ENCODE results near the gene OGG1.
"Not testable (repeated sequence)": the region's sequence is repeated elsewhere in the genome, so short reads cannot be mapped to it uniquely, and the experiment has no call there.

The OGG1 gene

GRCh38 chr3:9770276-9770812, 20.6 kb downstream of the OGG1 start:
- Histone ChIP-seq H3K4ac (ENCODE audit: low read depth in 1 of 2, low read length in 2 of 2) (peak overlapping the region; percentile 30 to 40), H2AFZ (ENCODE audit: low read depth, low read length) (no peak overlapping the region), H3K4me1 (ENCODE audit: control insufficient read depth, insufficient read depth, low read depth, low read length) (peaks cover 12% of the 10 kb centered on the region), H3K36me3 (ENCODE audit: control insufficient read depth in 1 of 2, insufficient read depth in 2 of 2, low read depth in 1 of 2, low read length in 2 of 2) (peaks cover 5 to 12% of the 10 kb centered on the region in 2 experiments), H2BK5ac (ENCODE audit: low read depth, low read length, poor library complexity, severe bottlenecking) (no peak overlapping the region), H3K4me2 (ENCODE audit: low read length, poor library complexity, severe bottlenecking) (peak overlapping the region; percentile 96), H3K9ac (ENCODE audit: low read length) (peak overlapping the region; percentile 93), H2BK15ac (ENCODE audit: low read depth, poor library complexity, severe bottlenecking) (peak overlapping the region; percentile 84), H2BK120ac (ENCODE audit: low read depth, low read length) (no peak overlapping the region), H3K4me3 (ENCODE audit: insufficient read depth in 1 of 2, low read depth in 1 of 2, low read length in 2 of 2) (peak overlapping the region; percentile 64 to 86), H3K9me3 (ENCODE audit: control insufficient read depth, low read length) (no peaks in the 10 kb centered on the region), H2BK12ac (ENCODE audit: low read length in 2 of 2) (no peak overlapping the region), H3K27me3 (ENCODE audit: control insufficient read depth in 1 of 2, insufficient read depth in 1 of 2, low read length in 2 of 2) (no peaks in the 10 kb centered on the region), H3K79me1 (replicated peaks; ENCODE audit: low read length, poor library complexity, severe bottlenecking) (peaks cover 16% of the 10 kb centered on the region), H4K91ac (ENCODE audit: low read length) (no peak overlapping the region), H3K18ac (ENCODE audit: low read depth in 1 of 2, low read length in 2 of 2) (peak overlapping the region; percentile 49 to 68), H4K8ac (ENCODE audit: low read length) (peak overlapping the region; percentile 96), H3K27ac (ENCODE audit: low read length, poor library complexity, severe bottlenecking) (no peak overlapping the region), H3K23ac (ENCODE audit: low read length in 2 of 2) (no peak overlapping the region), H2AK5ac (ENCODE audit: low read length, severe bottlenecking) (no peak overlapping the region), H3K14ac (ENCODE audit: low read length in 2 of 2) (no peak overlapping the region)
- DNase-seq: no peak
- WGBS: 50% methylated on average over 14 of the region's 15 CpGs

DNA sequence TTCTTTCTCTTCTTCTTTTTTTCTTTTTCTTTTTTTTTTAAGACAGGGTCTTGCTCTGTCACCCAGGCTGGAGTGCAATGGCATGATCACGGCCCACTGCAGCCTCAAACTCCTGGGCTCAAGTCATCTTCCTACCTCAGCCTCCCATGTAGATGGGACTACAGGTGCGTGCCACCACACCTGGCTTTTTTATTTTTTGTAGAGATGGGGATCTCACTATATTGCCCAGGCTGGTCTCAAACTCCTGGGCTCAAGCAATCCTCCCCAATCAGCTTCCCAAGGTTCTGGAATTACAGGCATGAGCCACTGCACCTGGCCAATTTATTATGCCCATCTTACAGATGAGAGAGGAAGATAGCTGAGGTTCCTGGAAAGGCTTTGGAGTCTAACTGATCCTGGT, 21.3 kb downstream of the OGG1 start:
- H3K9ac ChIP-seq (ENCODE audit: low read length); H3K4me3 ChIP-seq (ENCODE audit: insufficient read depth in 1 of 2, low read depth in 1 of 2, low read length in 2 of 2); H3K18ac ChIP-seq (ENCODE audit: low read depth in 1 of 2, low read length in 2 of 2); H3K36me3 ChIP-seq (ENCODE audit: control insufficient read depth in 1 of 2, insufficient read depth in 2 of 2, low read depth in 1 of 2, low read length in 2 of 2); DNase-seq; H3K9me3 ChIP-seq (ENCODE audit: control insufficient read depth, low read length); H4K8ac ChIP-seq (ENCODE audit: low read length); H3K27me3 ChIP-seq (ENCODE audit: control insufficient read depth in 1 of 2, insufficient read depth in 1 of 2, low read length in 2 of 2); H3K14ac ChIP-seq (ENCODE audit: low read length in 2 of 2); H2BK5ac ChIP-seq (ENCODE audit: low read depth, low read length, poor library complexity, severe bottlenecking); H2BK120ac ChIP-seq (ENCODE audit: low read depth, low read length); H3K27ac ChIP-seq (ENCODE audit: low read length, poor library complexity, severe bottlenecking); H2AFZ ChIP-seq (ENCODE audit: low read depth, low read length); H4K91ac ChIP-seq (ENCODE audit: low read length); H2BK15ac ChIP-seq (ENCODE audit: low read depth, poor library complexity, severe bottlenecking); H3K23ac ChIP-seq (ENCODE audit: low read length in 2 of 2); H2AK5ac ChIP-seq (ENCODE audit: low read length, severe bottlenecking); H2BK12ac ChIP-seq (ENCODE audit: low read length in 2 of 2); H3K4ac ChIP-seq (ENCODE audit: low read depth in 1 of 2, low read length in 2 of 2); H3K4me2 ChIP-seq (ENCODE audit: low read length, poor library complexity, severe bottlenecking): not testable (repeated sequence)
- 100% methylated on average over 1 of the region's 2 CpGs for WGBS
- Histone ChIP-seq H3K4me1 (ENCODE audit: control insufficient read depth, insufficient read depth, low read depth, low read length) (peaks cover 10% of the 10 kb centered on the region), H3K79me1 (replicated peaks; ENCODE audit: low read length, poor library complexity, severe bottlenecking) (peaks cover 16% of the 10 kb centered on the region)

DNA sequence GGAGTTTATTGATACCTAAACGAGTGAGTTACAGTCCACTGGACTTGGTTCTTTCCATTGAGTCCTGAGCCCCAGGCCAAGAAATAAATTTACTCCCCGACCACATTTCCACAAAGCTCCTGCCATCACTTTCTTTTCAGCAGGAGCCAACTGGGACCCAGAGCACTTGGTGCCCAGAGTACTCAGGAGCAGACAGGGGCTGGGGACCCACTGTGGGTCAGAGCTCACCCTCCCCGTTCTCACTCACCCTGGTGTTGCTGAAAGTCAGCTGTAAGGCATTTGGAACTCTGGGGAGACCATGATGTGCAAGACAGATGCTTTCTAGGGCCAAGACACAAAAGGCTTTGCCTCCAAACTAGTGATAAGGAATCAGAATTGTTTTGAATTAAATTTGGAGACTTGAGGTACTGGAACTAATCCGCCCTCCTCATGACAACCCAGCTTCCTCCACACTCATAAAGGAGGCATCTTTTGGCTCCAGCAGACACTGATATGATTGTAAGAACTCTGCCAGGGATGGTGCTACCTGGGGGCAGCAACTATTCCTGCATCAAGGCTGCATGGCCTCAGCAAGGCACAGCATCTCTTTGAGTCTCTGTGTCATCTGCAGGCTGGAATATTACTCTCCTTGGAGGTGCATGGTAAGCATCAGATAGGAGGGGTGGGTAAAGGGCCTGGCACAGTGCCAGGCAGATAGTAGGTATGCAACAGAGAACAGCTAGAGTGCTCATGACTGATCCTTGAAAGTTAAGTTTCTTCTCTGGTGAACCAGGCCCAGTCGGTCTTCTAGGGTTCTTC, 27.3 kb downstream of the OGG1 start:
- no peaks in the 10 kb centered on the region for H3K27me3 ChIP-seq (ENCODE audit: control insufficient read depth in 1 of 2, insufficient read depth in 1 of 2, low read length in 2 of 2)
- no peak overlapping the region for H3K9ac ChIP-seq (ENCODE audit: low read length)
- H3K4me3 ChIP-seq (ENCODE audit: insufficient read depth in 1 of 2, low read depth in 1 of 2, low read length in 2 of 2): no peak overlapping the region
- DNase-seq: no peak
- H2BK15ac ChIP-seq (ENCODE audit: low read depth, poor library complexity, severe bottlenecking): no peak overlapping the region
- no peak overlapping the region for H2BK5ac ChIP-seq (ENCODE audit: low read depth, low read length, poor library complexity, severe bottlenecking)
- H3K4ac ChIP-seq (ENCODE audit: low read depth in 1 of 2, low read length in 2 of 2): no peak overlapping the region
- H3K9me3 ChIP-seq (ENCODE audit: control insufficient read depth, low read length): no peaks in the 10 kb centered on the region
- peaks cover 1% of the 10 kb centered on the region for H3K79me1 ChIP-seq (replicated peaks; ENCODE audit: low read length, poor library complexity, severe bottlenecking)
- no peak overlapping the region for H3K14ac ChIP-seq (ENCODE audit: low read length in 2 of 2)
- H2BK120ac ChIP-seq (ENCODE audit: low read depth, low read length): no peak overlapping the region
- H3K27ac ChIP-seq (ENCODE audit: low read length, poor library complexity, severe bottlenecking): no peak overlapping the region
- H3K18ac ChIP-seq (ENCODE audit: low read depth in 1 of 2, low read length in 2 of 2): no peak overlapping the region
- H3K23ac ChIP-seq (ENCODE audit: low read length in 2 of 2): no peak overlapping the region
- WGBS: 89% methylated on average over 5 of the region's 5 CpGs
- peaks cover 2% of the 10 kb centered on the region for H3K4me1 ChIP-seq (ENCODE audit: control insufficient read depth, insufficient read depth, low read depth, low read length)
- H4K91ac ChIP-seq (ENCODE audit: low read length): no peak overlapping the region
- no peak overlapping the region for H2AFZ ChIP-seq (ENCODE audit: low read depth, low read length)
- H3K4me2 ChIP-seq (ENCODE audit: low read length, poor library complexity, severe bottlenecking): no peak overlapping the region
- peaks cover 21 to 26% of the 10 kb centered on the region in 2 experiments for H3K36me3 ChIP-seq (ENCODE audit: control insufficient read depth in 1 of 2, insufficient read depth in 2 of 2, low read depth in 1 of 2, low read length in 2 of 2)
- no peak overlapping the region for H2BK12ac ChIP-seq (ENCODE audit: low read length in 2 of 2)
- H4K8ac ChIP-seq (ENCODE audit: low read length): no peak overlapping the region
- H2AK5ac ChIP-seq (ENCODE audit: low read length, severe bottlenecking): no peak overlapping the region

DNA sequence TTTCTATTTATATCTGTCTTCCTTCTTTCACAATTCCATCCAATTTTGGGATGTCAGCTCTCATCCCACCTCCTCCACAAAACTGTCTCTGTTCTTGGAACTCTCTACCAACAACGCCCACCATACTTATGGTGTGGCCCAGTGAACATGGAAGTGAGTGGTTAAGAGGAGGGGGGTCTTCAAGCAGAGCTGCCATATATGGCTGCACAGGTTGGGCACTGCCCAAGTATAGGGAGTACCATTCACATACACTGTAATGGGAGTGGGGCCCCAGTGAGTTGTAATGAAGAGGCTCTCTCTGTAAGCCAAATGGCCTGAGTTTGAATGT, 27.9 kb downstream of the OGG1 start:
- Histone ChIP-seq H3K4me3 (ENCODE audit: insufficient read depth in 1 of 2, low read depth in 1 of 2, low read length in 2 of 2) (no peak overlapping the region), H3K4me2 (ENCODE audit: low read length, poor library complexity, severe bottlenecking) (no peak overlapping the region), H3K23ac (ENCODE audit: low read length in 2 of 2) (no peak overlapping the region), H4K8ac (ENCODE audit: low read length) (no peak overlapping the region), H2BK12ac (ENCODE audit: low read length in 2 of 2) (no peak overlapping the region), H3K27me3 (ENCODE audit: control insufficient read depth in 1 of 2, insufficient read depth in 1 of 2, low read length in 2 of 2) (no peaks in the 10 kb centered on the region), H3K9me3 (ENCODE audit: control insufficient read depth, low read length) (no peaks in the 10 kb centered on the region), H3K18ac (ENCODE audit: low read depth in 1 of 2, low read length in 2 of 2) (no peak overlapping the region), H3K14ac (ENCODE audit: low read length in 2 of 2) (no peak overlapping the region), H2BK120ac (ENCODE audit: low read depth, low read length) (no peak overlapping the region), H2AK5ac (ENCODE audit: low read length, severe bottlenecking) (no peak overlapping the region), H3K27ac (ENCODE audit: low read length, poor library complexity, severe bottlenecking) (no peak overlapping the region), H3K9ac (ENCODE audit: low read length) (peak overlapping the region; percentile 24), H2BK5ac (ENCODE audit: low read depth, low read length, poor library complexity, severe bottlenecking) (no peak overlapping the region), H2BK15ac (ENCODE audit: low read depth, poor library complexity, severe bottlenecking) (no peak overlapping the region), H3K4ac (ENCODE audit: low read depth in 1 of 2, low read length in 2 of 2) (no peak overlapping the region), H4K91ac (ENCODE audit: low read length) (no peak overlapping the region), H2AFZ (ENCODE audit: low read depth, low read length) (no peak overlapping the region), H3K36me3 (ENCODE audit: control insufficient read depth in 1 of 2, insufficient read depth in 2 of 2, low read depth in 1 of 2, low read length in 2 of 2) (peaks cover 23 to 31% of the 10 kb centered on the region in 2 experiments), H3K79me1 (replicated peaks; ENCODE audit: low read length, poor library complexity, severe bottlenecking) (peaks cover 1% of the 10 kb centered on the region), H3K4me1 (ENCODE audit: control insufficient read depth, insufficient read depth, low read depth, low read length) (peaks cover 2% of the 10 kb centered on the region)
- DNase-seq: no peak
- WGBS: 100% methylated on average over 1 of the region's 1 CpG
